DMS53 treated with DMSO at 0.1 percent for 48 hours (cell line): Measurements from ENCODE around the gene OR6C76.
"Not testable (repeated sequence)": the region's sequence is repeated elsewhere in the genome, so short reads cannot be mapped to it uniquely, and the experiment has no call there.

ENCODE experiments used
- DNase-seq: peaks from one replicate; lab custom pipeline; 2025; ENCODE audit not compliant: unreplicated experiment; lab: John Stamatoyannopoulos, UW

Gene OR6C76

DNA sequence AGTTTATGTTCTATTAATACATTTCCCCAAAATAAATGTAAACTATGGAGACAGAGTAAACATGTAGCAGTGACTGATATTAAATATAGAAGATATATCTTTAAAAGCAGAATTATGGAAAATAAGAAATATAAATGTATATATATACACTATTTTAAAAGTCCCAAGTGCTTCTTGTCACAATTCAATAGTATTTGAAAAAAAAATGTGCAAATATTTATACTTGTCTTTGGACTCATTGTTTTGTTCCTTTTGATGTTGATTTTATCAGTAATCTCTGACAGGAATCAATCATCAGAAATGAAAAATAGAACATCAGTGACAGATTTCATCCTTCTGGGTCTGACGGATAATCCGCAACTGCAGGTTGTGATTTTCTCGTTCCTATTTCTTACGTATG, at the start of gene OR6C76:
OR6C76 (plus strand) TSS at position 301 of the 400 bp plus-strand sequence; CDS start at position 301, 0 bp downstream.
- no peak for DNase-seq

DNA sequence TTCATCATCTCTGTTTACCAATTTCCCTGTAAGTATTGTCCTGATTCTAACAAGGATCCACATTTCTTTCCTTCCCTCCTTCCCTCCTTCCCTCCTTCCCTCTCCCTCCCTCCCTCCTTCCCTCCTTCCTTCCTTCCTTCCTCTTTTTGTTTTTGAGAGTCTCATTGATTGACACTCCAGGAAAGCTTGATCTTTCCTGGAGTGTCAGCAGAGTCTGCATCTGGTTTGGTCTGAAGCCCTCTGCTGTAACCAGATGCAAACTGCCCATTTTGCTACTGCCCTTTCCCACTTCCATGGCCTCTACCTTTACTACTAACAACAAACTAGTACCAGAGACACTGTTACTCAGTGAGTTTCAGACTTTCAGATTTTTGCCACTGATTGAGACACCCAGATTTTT, 40.2 kb upstream of the OR6C76 start:
- DNase-seq, result no peak

DNA sequence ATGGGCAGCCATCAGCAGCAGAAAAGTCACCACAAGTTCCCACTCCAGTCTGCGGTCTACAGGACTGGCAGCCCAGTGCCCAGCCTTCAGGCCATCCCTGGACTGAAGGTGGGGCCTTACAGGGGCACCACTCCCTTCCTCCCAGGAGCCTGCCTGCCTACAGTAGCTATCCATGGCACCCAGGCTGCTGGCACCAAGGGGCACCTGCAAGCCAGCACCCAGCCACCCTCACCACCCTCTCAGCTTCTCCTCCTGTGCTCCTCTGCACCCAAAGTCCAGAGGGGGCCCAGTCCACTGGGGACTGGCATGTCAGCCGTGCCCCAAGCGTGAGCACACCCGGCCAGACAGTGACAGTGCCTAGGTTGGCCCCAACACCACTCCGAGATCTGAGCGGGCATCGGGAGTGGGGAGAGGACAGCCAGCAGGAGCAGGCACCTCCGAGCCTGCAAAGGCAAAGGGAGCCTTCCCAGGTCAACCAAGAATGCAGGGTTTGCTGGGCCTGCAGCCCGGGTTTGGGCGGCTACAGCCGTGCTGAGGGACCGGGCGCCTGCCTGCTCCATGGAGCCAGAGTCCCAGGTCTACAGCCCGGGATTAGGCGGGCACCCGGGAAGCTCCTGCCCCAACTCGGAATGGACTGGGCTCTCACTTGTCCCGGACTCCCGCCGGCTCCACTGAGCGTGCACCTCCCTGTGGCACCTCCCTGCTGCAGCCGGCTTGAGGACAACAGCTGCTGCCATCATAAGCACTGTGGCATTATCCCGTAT, 33.8 kb upstream of the OR6C76 start:
- no peak for DNase-seq

DNA sequence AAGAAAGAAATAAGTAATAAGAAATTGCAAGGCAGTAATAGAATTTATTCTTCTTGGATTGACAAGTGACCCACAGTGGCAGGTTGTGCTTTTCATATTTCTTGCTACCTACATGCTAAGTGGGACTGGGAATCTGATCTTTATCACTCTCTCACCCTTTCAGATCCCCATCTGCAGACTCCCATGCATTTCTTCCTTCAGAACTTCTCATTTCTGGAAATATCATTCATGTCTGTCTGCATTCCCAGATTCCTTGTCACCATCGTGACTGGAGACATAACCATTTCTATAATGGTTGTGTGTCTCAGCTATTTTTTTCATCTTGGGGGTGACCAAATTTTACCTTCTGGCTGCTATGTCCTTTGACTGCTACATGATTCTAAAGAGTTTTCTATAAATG, 29.7 kb upstream of the OR6C76 start:
- DNase-seq, result no peak

DNA sequence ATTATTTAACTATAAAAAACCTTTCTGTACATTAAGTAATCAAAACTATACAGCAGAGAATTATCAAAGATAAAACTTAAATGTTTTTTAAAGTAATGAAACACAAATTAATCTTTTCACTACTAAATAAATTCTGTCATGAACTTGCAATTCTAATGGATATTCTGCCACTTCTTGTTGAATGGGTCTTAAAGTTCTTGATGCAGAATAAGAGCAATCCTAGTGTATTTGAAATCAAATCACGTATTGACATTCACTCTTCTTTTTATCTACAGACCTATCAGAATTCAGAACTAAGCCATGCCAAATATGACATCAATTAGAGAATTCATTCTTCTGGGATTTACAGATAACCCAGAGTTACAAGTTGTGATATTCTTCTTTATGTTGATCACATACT, 25.8 kb upstream of the OR6C76 start, which contains the start of gene OR6C65:
OR6C65 (plus strand) TSS at position 301 of the 400 bp plus-strand sequence; CDS start at position 301, 0 bp downstream.
- DNase-seq, result no peak

DNA sequence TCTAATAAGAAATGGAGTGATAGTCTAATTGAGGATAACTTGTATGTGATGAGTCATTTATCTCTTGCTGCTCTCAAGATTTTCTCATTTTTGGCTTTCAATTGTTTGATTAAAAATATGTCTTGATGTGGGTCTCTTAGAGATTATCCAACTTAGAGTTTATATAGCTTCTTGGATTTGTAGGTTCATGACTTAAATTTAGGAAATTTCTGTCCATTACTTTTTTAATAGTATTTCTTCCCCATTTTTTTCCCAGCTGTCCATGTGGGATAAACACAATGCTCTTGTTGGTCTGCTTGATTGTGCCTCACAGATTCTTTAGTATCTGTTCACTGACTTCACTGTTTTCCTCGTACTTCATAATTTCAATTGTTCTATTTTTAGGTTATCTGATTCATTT, 18.2 kb upstream of the OR6C76 start:
- DNase-seq, result no peak

DNA sequence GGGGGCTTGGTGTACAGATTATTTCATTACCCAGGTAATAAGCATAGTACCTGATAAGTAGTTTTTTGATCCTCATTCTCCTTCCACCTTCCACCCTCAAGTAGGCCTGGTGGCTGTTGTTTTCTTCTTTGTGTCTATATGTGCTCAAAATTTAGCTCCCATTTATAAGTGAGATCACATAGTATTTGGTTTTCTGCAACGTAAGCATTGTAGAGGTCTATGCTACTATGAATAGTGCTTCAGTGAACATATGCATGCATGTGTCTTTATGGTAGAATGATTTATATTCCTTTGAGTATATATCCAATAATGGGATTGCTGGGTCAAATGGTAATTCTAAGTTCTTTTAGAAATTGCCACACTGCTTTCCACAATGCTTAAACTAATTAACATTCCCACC, 16.9 kb upstream of the OR6C76 start:
- not testable (repeated sequence) for DNase-seq

DNA sequence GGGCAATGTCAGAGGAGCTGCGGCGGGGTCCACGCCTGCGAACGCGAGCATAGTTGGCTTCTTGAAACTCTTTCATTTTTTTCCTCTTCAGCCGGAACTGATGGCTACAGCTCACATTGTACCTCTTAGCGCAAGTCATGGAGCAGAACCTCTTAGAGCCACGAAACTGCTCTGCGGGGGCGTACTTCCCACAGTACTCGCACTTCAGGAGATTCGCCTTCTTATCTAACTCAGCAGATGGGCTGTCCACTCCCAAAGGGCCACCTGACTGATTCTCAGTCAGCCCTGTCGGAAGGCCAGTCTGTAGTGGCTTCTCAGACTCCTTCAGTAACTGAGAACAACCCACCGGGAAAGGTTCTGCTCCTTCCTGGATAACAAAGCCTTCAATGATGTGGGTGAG, 13.9 kb upstream of the OR6C76 start:
- not testable (repeated sequence) for DNase-seq

DNA sequence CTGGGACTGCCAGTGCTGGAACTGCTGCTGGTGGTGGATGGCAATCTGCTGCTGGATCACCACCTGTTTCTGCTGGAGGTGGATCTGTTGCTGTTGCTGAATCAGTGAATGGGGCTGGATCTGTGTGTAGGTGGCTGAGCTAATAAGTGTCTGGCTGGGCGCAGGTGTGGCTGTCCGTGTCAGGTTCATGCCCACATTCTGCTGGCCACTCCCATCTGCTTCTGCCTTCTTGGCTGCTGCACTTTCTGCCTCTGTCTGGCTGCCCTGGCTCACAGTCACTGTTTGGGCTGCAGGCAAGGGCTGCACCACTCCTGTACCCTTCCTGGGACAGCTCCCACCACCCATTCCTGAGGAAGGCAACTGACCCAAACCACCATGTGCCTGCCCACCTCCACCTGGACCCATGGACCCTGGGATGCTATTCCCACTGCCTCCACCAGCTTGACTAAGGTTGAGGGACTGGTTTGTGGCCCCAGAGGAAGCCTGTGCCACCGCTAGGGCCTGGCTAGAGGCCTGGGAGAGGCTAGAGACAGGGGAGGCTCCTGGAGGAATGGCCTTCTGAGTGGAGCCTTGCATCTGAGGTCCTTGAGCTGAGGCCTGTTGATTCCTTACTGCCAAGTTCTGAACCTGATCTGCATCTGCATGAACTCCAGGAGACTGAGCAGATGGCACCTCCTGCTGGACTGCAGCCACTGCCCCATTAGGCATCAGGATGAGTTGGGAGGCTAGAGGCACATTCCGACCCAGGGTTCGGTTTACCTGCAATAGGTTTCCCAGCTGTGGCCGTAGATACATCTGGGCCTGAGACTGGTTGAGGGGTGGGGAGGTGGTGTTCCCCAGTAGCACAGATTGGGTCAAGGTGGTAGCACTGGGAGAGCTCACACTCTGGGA, 12.3 kb upstream of the OR6C76 start:
- not testable (repeated sequence) for DNase-seq

DNA sequence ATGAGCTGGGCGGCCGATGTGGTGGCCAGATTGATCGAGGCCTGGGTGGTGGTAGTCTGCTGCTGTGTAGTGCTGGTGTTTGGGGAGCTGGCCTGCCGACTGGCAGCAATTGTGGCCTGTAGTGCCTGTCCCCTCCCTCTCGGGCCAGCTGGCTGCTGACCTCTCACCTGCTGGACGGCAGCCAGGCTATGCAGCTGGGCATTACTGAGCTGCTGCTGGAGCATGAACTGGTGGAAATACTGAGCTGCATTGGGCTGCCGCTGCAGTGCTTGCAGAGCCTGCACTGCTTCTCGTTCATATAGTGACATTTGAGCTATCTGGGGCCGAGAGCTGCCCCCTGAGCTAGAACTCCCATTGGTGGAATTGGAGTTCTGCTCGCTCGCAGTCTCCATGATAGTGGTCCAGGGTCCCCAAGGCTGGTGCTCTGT, 11.6 kb upstream of the OR6C76 start:
- DNase-seq, result not testable (repeated sequence)

DNA sequence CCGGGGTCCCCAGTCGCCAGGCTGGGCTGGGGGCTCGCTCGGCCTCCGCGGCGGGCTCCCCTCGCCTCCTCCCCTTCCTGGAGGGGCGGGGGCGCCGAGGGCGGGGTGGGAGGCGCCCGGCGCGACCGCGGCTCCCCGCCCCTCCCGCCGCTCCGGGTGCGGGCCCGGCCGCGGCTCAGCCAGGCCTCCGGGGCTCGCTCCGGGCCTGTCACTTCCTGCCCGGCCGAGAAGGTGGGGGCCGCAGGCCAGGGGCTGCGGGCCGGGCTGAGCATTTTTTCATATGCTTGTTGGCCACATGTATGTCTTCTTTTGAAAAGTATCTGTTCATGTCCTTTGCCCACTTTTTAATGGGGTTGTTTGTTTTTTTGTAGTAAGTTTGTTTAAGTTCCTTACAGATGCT, 11.2 kb upstream of the OR6C76 start:
- DNase-seq, result not testable (repeated sequence)

DNA sequence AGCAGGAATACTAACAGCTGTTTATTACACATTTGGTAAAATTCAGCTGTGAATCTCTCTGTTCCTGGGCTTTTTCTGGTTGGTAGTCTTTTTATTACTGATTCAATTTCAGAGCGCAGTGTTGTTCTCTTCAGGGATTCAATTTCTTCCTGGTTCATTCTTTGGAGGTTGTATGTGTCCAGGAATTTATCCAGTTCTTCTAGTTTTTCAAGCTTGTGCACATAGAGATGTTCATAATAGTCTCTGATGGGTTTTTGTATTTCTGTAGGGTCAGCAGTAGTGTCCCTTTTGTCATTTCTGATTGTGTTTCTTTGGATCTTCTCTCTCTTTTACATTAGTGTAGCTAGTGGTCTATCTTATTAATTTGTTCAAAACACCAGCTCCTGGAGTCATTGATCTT, 9.1 kb upstream of the OR6C76 start:
- no peak for DNase-seq

DNA sequence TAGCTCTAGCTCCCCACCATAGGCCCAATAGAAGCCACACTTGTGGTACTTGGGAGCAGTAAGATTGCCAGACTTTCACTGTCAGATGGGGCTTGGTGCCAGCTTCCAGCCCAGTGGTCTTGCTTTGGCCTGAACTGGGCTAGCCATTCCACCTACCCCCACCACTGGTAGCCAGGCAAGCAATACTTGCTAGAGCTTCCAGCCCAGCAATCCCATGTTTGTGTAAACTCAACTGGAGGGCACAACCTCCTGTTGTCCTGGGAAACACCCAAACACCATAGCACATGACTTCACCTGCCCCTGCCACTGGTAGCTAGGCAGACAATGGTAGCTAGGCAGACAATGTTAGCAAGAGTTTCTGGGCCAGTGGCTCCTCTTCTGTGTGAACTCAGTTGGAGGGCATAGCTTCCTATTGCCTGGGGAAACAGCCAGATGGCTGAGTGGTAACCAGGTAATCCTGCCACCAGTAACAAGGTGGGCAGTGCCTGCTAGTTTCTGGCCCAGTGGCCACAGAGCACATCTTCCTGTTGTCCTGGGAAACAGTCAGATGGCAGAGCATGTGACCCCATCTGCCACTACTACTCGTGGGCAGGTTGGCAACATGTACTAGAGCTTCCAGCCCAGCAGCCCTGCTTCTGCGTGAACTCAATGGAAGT, 5.6 kb upstream of the OR6C76 start:
- no peak for DNase-seq

DNA sequence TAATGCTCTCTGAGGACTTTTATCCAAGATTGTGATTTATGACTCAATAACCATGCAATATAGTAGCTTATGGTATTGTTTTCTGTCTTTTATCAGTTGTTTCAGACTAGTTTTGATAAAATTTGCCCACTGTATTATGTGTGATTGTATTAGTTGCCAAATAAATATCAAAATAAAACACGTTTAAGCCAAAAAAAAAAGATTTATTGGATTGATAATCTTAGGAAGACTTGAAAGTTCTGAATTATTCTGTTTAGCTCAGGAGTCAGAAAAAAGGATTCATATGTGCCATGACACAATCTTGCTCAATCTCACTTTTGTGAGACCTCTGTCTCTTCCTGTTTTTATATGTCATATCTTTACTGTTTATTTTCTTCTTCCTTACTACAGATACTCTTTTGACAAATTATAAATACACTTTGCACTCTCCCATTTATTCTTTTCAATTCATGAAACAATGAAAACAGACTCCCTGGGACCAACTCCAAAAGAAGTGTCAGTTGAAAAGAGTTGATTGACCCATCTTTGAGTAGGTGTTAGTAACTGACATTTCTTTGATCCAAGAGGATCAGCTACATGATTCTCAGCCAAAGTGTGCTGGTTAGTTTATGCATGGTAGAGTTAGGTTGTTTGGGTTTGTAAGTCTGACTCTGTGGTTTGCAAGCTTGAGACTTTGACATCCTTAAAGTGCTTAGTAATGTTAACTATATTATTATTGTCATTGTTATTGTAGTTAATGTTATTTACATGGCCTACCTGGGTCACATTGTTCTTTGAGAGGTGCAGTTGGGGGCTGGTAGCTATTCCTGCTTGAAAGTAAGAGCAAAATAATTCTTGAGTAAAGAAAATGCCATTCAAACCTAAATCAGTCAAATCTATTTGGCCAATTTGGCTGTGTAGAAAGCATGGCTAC, 2.5 kb downstream of the OR6C76 start:
- no peak for DNase-seq

DNA sequence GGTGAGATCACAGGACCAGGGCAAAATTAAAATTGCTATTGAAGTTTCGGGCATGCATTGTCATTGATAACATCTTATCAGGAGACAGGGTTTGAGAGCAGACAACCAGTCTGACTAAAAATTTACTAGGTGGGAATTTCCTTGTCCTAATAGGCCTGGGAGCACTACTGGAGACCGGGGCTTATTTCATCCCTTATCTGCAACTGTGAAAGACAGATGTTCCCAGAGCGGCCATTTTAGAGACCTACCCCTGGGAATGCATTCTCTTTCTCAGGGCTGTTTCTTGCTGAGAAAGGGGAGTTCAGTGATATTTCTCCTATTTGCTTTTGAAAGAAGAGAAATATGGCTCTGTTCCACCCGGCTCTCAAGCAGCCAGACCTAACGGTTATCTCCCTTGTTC, 15.2 kb downstream of the OR6C76 start:
- not testable (repeated sequence) for DNase-seq

DNA sequence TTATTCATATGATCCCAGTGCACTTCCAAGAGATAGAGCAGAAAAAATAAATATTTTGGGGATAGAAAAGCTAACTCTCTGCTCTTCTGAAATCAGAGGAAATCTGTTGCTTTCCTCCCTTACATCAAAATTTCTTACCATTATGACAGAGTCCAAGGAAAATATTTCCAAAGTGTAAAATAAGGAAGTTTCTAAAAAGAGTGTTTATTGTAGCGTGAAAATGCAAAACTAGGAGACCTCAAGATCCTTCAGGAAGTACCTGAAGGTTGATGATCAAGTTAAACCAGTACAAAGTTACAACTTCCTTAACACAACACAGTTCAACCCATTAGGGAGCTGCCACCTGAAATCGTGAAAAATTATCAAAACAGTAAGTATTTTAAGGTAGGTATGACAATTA, 17.7 kb downstream of the OR6C76 start, which contains the start of gene OR6C2:
OR6C2 (plus strand) TSS at position 301 of the 400 bp plus-strand sequence. CDS start 8,138 bp downstream, outside the sequence.
- no peak for DNase-seq

DNA sequence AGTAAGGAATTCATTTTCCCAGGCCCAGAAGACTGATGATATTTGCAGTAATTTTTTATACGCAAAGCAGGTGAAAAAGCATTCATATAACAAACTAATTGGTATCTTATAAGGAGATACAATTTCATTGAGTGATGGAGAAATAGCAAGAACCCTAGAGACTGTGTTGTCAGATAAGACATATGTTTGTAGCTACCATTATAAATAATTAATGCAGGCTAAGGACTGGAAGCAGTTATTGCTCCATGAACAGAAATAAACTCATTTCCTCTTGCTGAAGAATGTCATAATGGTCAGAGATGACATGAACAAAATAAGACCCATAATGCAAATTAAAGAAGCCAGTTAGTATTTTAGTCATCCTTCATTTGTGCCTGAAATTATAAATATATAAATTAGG, 19.3 kb downstream of the OR6C76 start:
- no peak for DNase-seq

DNA sequence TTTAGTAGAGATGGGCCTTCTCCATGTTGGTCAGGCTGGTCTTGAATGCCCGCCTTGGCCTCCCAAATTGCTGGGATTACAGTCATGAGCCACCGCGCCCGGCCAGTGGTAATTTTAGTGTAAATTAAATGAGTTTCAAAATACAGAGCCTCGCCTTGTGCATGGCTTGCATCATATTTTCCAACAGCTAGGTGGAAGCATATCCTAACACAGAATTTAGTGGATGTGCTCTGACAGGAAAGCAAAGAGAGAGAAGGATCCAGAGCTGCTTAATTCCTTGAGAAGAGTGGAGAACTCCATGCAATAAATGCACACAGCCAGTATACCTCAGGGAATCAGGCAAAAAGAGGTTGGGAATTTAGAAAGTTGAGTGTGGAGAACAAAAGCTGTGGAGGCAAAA, 20.3 kb downstream of the OR6C76 start:
- peak; percentile 15 for DNase-seq

DNA sequence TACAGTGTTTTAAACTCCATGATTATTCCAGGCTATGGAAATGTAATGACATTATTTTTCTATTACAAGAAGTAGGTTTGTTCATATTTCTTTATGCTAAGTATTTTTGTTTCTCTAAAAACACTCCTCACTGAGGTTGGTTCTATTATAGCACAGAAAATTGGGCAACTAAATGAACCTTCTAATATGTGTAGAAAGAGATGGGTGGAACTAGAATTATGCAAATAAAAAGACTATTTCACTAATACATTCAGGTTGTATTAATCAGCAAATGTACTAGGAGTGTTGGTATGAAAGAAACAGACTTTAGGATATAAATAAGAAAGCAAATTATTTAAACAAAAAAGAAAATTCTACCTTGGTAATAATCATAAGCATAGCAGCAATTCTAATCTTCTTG, 22.8 kb downstream of the OR6C76 start:
- DNase-seq, result no peak

DNA sequence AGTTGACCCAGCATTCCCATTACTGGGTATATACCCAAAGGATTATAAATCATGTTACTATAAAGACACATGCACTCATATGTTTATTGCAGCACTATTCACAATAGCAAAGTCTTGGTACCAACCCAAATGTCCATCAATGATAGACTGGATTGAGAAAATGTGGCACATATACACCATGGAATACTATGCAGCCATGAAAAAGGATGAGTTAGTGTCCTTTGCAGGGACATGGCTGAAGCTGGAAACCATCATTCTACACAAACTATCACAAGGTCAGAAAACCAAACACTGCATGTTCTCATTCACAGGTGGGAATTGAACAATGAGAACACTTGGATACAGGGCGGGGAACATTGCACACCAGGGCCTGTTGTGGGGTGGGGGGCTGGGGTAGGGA, 38.9 kb downstream of the OR6C76 start:
- not testable (repeated sequence) for DNase-seq
